Breast epithelium (tissue), 4 donors: ENCODE data around the gene ZNF44. TPM values are rescaled to one million over a fixed set of nuclear protein-coding genes. Genes with fewer than 3 reads are reported as not detected.

ENCODE experiments used
- DNase-seq, 2 donors: peaks; one replicate each; pipeline ENCODE4 v3.0.0-alpha.2; 2019; ENCODE audit warnings: low spot score in 2 of 2
- H3K27ac ChIP-seq, 2 donors: fragments of 200-600 bp; sonication (generic) in 1 of 2; one replicate each; pipeline ENCODE4 v1.5.1; 2016 to 2019; ENCODE audit warnings: mild to moderate bottlenecking in 1 of 2
- H3K27me3 ChIP-seq, 2 donors: fragments of 200-600 bp; sonication (generic) in 1 of 2; one replicate each; pipeline versions ENCODE4 v1.5.1 to v1.6.0; 2017 to 2019; ENCODE audit warnings: control low read depth in 1 of 2, mild to moderate bottlenecking in 1 of 2
- H3K36me3 ChIP-seq: fragments of 200-600 bp; one replicate; pipeline ENCODE4 v1.5.1; 2019
- H3K4me1 ChIP-seq, 2 donors: fragments of 200-600 bp; sonication (generic); one replicate each; pipeline ENCODE4 v1.5.1; 2016 to 2019; ENCODE audit warnings: control low read depth in 1 of 2
- H3K4me3 ChIP-seq, 3 donors: fragments of 200-600 bp; sonication (generic); 1 replicate in 2 of 3; 2 replicates in 1 of 3; pipeline ENCODE4 v1.5.1; 2016 to 2019; ENCODE audit warnings: mild to moderate bottlenecking in 3 of 3, moderate library complexity in 2 of 3
- H3K9me3 ChIP-seq, 2 donors: fragments of 200-600 bp; sonication (generic) in 1 of 2; one replicate each; pipeline ENCODE4 v1.5.1; 2016 to 2019; ENCODE audit warnings: control low read depth in 1 of 2
- CTCF ChIP-seq, 3 donors: fragments of 450-650 bp; IDR thresholded peaks; one replicate each; pipeline ENCODE4 v1.5.1; 2016 to 2017; ENCODE audit warnings: antibody characterized with exemption in 3 of 3, mild to moderate bottlenecking in 3 of 3, moderate library complexity in 3 of 3
- POLR2A ChIP-seq: fragments of 450-650 bp; IDR thresholded peaks from one replicate; pipeline ENCODE4 v1.6.1; 2016; ENCODE audit warnings: antibody characterized with exemption, mild to moderate bottlenecking, moderate library complexity
- POLR2AphosphoS5 ChIP-seq, 3 donors: sonication (generic); formaldehyde crosslinking; IDR thresholded peaks; one replicate each; pipeline ENCODE4 v1.6.1; 2017; ENCODE audit warnings: antibody characterized with exemption in 3 of 3
- intact Hi-C: fragments of 100-400 bp; cut with DNase I; formaldehyde crosslinking; loops from one replicate; pipeline ENCODE4 v1.15.1; 2023; ENCODE audit warnings: low total_unique reads
- total RNA-seq, 3 donors: library from RNA; depleted of rRNA; stranded (reverse); fragments of >200 nt; gene quantifications; one replicate each; pipeline ENCODE4 v1.1.0, GENCODE V29; 2016

ZNF44 gene
- total RNA-seq, 3 donors from 2014 or later, result 12.3 to 23.9 (median 21.7) TPM

- intact Hi-C loops, result no loop called here
- no peaks in the 10 kb centered on the region for H3K4me1 ChIP-seq
- H3K36me3 ChIP-seq, result no peaks in the 10 kb centered on the region
- no peak overlapping the region for H3K4me3 ChIP-seq
- peaks cover 53 to 61% of the 10 kb centered on the region in 2 donors for H3K9me3 ChIP-seq
- H3K27me3 ChIP-seq, result no peaks in the 10 kb centered on the region
- no peak overlapping the region for H3K27ac ChIP-seq
- DNase-seq, result no peak
- TF ChIP-seq POLR2A (no peak), POLR2AphosphoS5 (IDR thresholded peaks at IDR 0.05) (no peak), CTCF (IDR thresholded peaks at IDR 0.05) (no peak)
Observed at GRCh38 chr19:12278713-12279112, 16.0 kb downstream of the ZNF44 start.

- no peak for DNase-seq
Observed at GRCh38 chr19:12272980-12273901, 21.4 kb downstream of the ZNF44 start.

GRCh38 chr19:12272386-12272785 lies 22.3 kb downstream of the ZNF44 start:
- TF ChIP-seq POLR2A, result no peak
- TF ChIP-seq CTCF (IDR thresholded peaks at IDR 0.05), result no peak
- TF ChIP-seq POLR2AphosphoS5 (IDR thresholded peaks at IDR 0.05), result no peak
- no peak for DNase-seq
- no peaks in the 10 kb centered on the region for H3K4me1 ChIP-seq
- intact Hi-C loops, result no loop called here
- no peaks in the 10 kb centered on the region for H3K27me3 ChIP-seq
- H3K9me3 ChIP-seq, result peaks cover 84 to 86% of the 10 kb centered on the region in 2 donors
- no peak overlapping the region for H3K27ac ChIP-seq
- no peak overlapping the region for H3K4me3 ChIP-seq
- peaks cover 8% of the 10 kb centered on the region for H3K36me3 ChIP-seq

More at GRCh38 chr19:12272980-12273901, 21.4 kb downstream of the ZNF44 start:
- TF ChIP-seq POLR2A, result no peak
- no peak for TF ChIP-seq CTCF (IDR thresholded peaks at IDR 0.05)
- TF ChIP-seq POLR2AphosphoS5 (IDR thresholded peaks at IDR 0.05), result no peak
- no peak overlapping the region for H3K27ac ChIP-seq
- H3K27me3 ChIP-seq, result no peaks in the 10 kb centered on the region
- peaks cover 87 to 90% of the 10 kb centered on the region in 2 donors for H3K9me3 ChIP-seq
- no peaks in the 10 kb centered on the region for H3K4me1 ChIP-seq
- intact Hi-C loops, result no loop called here
- H3K4me3 ChIP-seq, result no peak overlapping the region
- peaks cover 8% of the 10 kb centered on the region for H3K36me3 ChIP-seq

DNA sequence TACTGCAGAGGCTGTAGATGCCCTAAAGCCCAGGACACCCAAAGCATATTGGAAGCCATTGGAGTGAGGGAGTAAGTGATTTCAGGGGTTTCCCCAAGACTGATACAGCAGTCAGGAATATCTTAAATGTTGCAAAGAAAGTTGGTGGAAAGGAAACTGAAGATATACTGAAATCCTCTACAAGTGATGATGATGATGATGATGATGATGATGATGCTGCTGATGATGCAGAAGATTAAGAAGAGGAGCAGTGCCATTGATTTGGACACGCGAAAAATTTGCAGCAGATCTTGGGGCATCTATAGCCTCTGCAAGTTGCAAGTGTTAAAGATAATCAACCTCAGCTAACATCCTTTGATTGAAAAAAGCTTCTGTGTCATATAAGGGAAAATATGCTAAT lies 23.8 kb downstream of the ZNF44 start:
- no peak overlapping the region for H3K4me3 ChIP-seq
- peaks cover 8% of the 10 kb centered on the region for H3K36me3 ChIP-seq
- no peak for TF ChIP-seq POLR2AphosphoS5 (IDR thresholded peaks at IDR 0.05)
- no peak for TF ChIP-seq POLR2A
- TF ChIP-seq CTCF (IDR thresholded peaks at IDR 0.05), result no peak
- no peak for DNase-seq
- no peaks in the 10 kb centered on the region for H3K27me3 ChIP-seq
- intact Hi-C loops, result no loop called here
- H3K4me1 ChIP-seq, result no peaks in the 10 kb centered on the region
- peaks cover 83 to 87% of the 10 kb centered on the region in 2 donors for H3K9me3 ChIP-seq
- H3K27ac ChIP-seq, result no peak overlapping the region
